Adrenal gland (tissue), 12 donors: ENCODE results near the gene TSPOAP1. TPM values are rescaled to one million over a fixed set of nuclear protein-coding genes. Genes with fewer than 3 reads are reported as not detected.

ENCODE experiments used
- DNase-seq, 7 donors: peaks; one replicate each; pipeline ENCODE4 v3.0.0-alpha.2; 2019 to 2020
- H3K27ac ChIP-seq, 5 donors: fragments of 200-600 bp; sonication (generic) in 4 of 5; 1 replicate in 3 of 5; 2 replicates in 2 of 5; pipeline versions ENCODE4 v1.5.1 to v1.8.0; 2016 to 2020; ENCODE audit warnings: mild to moderate bottlenecking in 1 of 5
- H3K27me3 ChIP-seq: fragments of 200-600 bp; 2 replicates; pipeline ENCODE4 v1.8.0; 2021
- H3K36me3 ChIP-seq, 2 donors: fragments of 200-600 bp; replicated peaks in 1 of 2; 1 replicate in 1 of 2; 2 replicates in 1 of 2; pipeline versions ENCODE4 v1.5.1 to v1.8.0; 2018 to 2022
- H3K4me1 ChIP-seq, 2 donors: fragments of 200-600 bp; replicated peaks in 1 of 2; 1 replicate in 1 of 2; 2 replicates in 1 of 2; pipeline versions ENCODE4 v1.5.1 to v1.8.0; 2018 to 2021
- H3K4me3 ChIP-seq, 4 donors: fragments of 200-600 bp; sonication (generic) in 3 of 4; one replicate each; pipeline ENCODE4 v1.5.1; 2016 to 2018
- H3K9me3 ChIP-seq, 3 donors: fragments of 200-600 bp; sonication (generic) in 1 of 3; replicated peaks in 1 of 3; 1 replicate in 2 of 3; 2 replicates in 1 of 3; pipeline versions ENCODE4 v1.5.1 to v1.8.0; 2016 to 2021
- CTCF ChIP-seq, 6 experiments: fragments of 450-650 bp in 4 of 6; fragments of 200-600 bp in 2 of 6; sonication (generic) in 1 of 6; IDR thresholded peaks; 1 replicate in 5 of 6; 2 replicates in 1 of 6; pipeline versions ENCODE4 v1.5.1 to v1.8.0; 2016 to 2021; ENCODE audit warnings: antibody characterized with exemption in 6 of 6, mild to moderate bottlenecking in 2 of 6, moderate library complexity in 1 of 6
- POLR2A ChIP-seq, 2 donors: fragments of 450-650 bp; IDR thresholded peaks; one replicate each; pipeline ENCODE4 v1.6.1; 2017; ENCODE audit warnings: antibody characterized with exemption in 2 of 2, mild to moderate bottlenecking in 2 of 2, moderate library complexity in 1 of 2
- WGBS, 4 donors: extraction: QIAGEN DNeasy Blood & Tissue Kit in 2 of 4; methylation state at CpG; one replicate each; pipeline versions ENCODE4 v1.1.5 to v1.1.7; 2013 to 2017; 5-methylcytosine and 5-hydroxymethylcytosine counted together
- intact Hi-C, 2 donors: fragments of 100-400 bp; cut with DNase I; formaldehyde crosslinking; loops; one replicate each; pipeline versions ENCODE4 v1.14.1 to v1.15.0; 2022 to 2023
- polyA plus RNA-seq, 3 donors: library from polyadenylated mRNA; stranded (reverse); fragments of 200-250 nt in 2 of 3; fragments of 350-450 nt in 1 of 3; fragmentation: Illumina TruSeq in 1 of 3; extraction: RNeasy Lipid Tissue Mini Kit (QIAGEN cat#74804) in 1 of 3; gene quantifications; one replicate each; pipeline ENCODE4 v1.2.3, GENCODE V29; 2013 to 2014
- total RNA-seq, 9 donors: library from RNA; depleted of rRNA in 4 of 9; stranded (reverse); fragments of >200 nt in 4 of 9; fragments of 120-200 nt in 1 of 9; fragmentation: NEBNext Ultra II Directional in 1 of 9; extraction: Animal tissue kit (Norgen Biotek cat#: 25700) in 1 of 9; gene quantifications; one replicate each; pipeline versions ENCODE4 v1.1.0 to v1.2.4, GENCODE V29; 2013 to 2023
- donor health status: healthy with polysubstance abuse.
- donor health status: Bipolar disorder and iron deficiency.
- donor health status: DM: yes; HTN: yes; CAD: no.
- donor health status: DM: no; HTN: no; CAD: no.
- donor health status: DM: no; HTN: no; CAD: no.
- donor health status: DM: yes; HTN: yes; CAD: no.

TSPOAP1 gene
- total and polyA plus RNA-seq, 12 donors, result 4.7 to 140 (median 22.3) TPM

GRCh38 chr17:58322581-58323185 is 5.9 kb downstream of the TSPOAP1 start:
- Histone ChIP-seq H3K9me3 (no peaks in the 10 kb centered on the region), H3K27ac (no peak overlapping the region), H3K4me1 (peaks cover 7 to 11% of the 10 kb centered on the region in 2 donors), H3K36me3 (no peaks in the 10 kb centered on the region), H3K27me3 (no peaks in the 10 kb centered on the region), H3K4me3 (no peak overlapping the region)
- WGBS, 4 donors, result 92 to 98% (median 95%) methylated on average over 8 to 9 of the region's 9 CpGs
- TF ChIP-seq POLR2A (IDR thresholded peaks at IDR 0.05), result no peak
- no peak for TF ChIP-seq CTCF (IDR thresholded peaks at IDR 0.05)
- no peak for DNase-seq
- intact Hi-C loops, result loop anchor here (5.0 to 10.0 kb wide), 2 partner anchors 35 to 102 kb away; no protein-coding TSS in a partner anchor

GRCh38 chr17:58321571-58322525 is 6.7 kb downstream of the TSPOAP1 start:
- TF ChIP-seq POLR2A (IDR thresholded peaks at IDR 0.05) (no peak), CTCF (IDR thresholded peaks at IDR 0.05) (no peak)
- H3K9me3 ChIP-seq, result no peaks in the 10 kb centered on the region
- no peak overlapping the region for H3K27ac ChIP-seq
- H3K4me1 ChIP-seq, result peaks cover 7 to 11% of the 10 kb centered on the region in 2 donors
- H3K27me3 ChIP-seq, result no peaks in the 10 kb centered on the region
- no peak overlapping the region for H3K4me3 ChIP-seq
- DNase-seq, result no peak
- 82 to 89% (median 85%) methylated on average over 15 to 18 of the region's 18 CpGs for WGBS, 4 donors
- intact Hi-C loops, result loop anchor here (5.0 to 10.0 kb wide), 2 partner anchors 35 to 103 kb away; no protein-coding TSS in a partner anchor
- H3K36me3 ChIP-seq, result no peaks in the 10 kb centered on the region

- 92 to 95% (median 95%) methylated on average over 9 of the region's 9 CpGs for WGBS, 4 donors
- no peaks in the 10 kb centered on the region for H3K36me3 ChIP-seq
- no peak for TF ChIP-seq CTCF (IDR thresholded peaks at IDR 0.05)
- TF ChIP-seq POLR2A (IDR thresholded peaks at IDR 0.05), result no peak
- intact Hi-C loops, result loop anchor here (5.0 to 10.0 kb wide), 2 partner anchors 37 to 104 kb away; no protein-coding TSS in a partner anchor
- H3K27me3 ChIP-seq, result no peaks in the 10 kb centered on the region
- H3K4me3 ChIP-seq, result no peak overlapping the region
- H3K27ac ChIP-seq, result no peak overlapping the region
- no peaks in the 10 kb centered on the region for H3K9me3 ChIP-seq
- peaks cover 7 to 11% of the 10 kb centered on the region in 2 donors for H3K4me1 ChIP-seq
- DNase-seq, result no peak
Measured at GRCh38 chr17:58320570-58321323, 7.8 kb downstream of the TSPOAP1 start.
